Ureter (tissue), 1 donor: ENCODE results near the gene SLC2A4RG. TPM values are rescaled to one million over a fixed set of nuclear protein-coding genes. Genes with fewer than 3 reads are reported as not detected.
"Not testable (repeated sequence)": the region's sequence is repeated elsewhere in the genome, so short reads cannot be mapped to it uniquely, and the experiment has no call there.

ENCODE experiments used
- DNase-seq: peaks from one replicate; pipeline ENCODE4 v3.0.0-alpha.2; 2020; ENCODE audit warnings: low spot score
- total RNA-seq: library from RNA; stranded (reverse); gene quantifications from one replicate; pipeline ENCODE4 v1.2.4, GENCODE V29; 2023
- donor health status: DM: yes; HTN: yes; CAD: no.

SLC2A4RG gene
- total RNA-seq, 1 donor from 2014 or later = 93.6 TPM

GRCh38 chr20:63775096-63775978, 35.8 kb downstream of the SLC2A4RG start:
- DNase-seq = no peak

GRCh38 chr20:63776875-63777274, 37.3 kb downstream of the SLC2A4RG start:
- DNase-seq = not testable (repeated sequence)

DNA sequence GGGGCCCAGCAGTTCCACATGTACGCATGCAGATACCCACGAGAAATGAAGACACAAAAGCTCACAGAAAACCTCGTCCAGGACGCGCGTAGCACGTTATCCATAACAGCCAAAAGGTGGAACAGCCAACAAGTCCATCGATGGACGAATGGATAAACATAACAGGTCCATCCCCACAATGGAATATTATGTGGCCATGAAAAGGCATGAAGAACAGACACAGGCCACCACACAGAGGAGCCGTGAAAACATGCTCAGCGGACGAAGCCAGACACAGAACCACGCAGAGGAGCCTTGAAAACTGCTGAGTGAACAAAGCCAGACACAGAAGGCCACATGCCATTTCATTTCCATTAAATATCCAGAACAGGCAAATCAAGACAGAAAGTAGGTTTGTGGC, 38.0 kb downstream of the SLC2A4RG start:
- DNase-seq = no peak

- DNase-seq = no peak
Observed at GRCh38 chr20:63778034-63778752, 38.6 kb downstream of the SLC2A4RG start.

DNA sequence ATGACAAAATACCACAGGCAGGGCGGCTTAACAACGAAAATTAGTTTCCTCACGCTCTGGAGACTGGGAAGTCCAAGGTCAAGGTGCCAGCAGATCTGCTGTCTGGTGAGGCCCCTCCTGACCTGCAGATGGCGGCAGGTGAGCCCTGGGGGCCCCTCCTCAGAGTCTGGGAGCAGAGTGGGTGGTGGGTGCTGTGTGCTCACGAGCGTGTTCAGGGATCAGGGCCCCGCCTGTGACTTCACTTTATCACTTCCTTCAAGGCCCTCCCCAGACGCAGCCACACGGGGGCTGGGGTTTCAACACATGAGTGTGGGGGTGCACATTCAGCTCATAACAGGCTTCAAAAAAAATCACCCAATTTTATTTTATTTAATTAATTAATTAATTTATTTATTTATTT, 39.3 kb downstream of the SLC2A4RG start:
- no peak for DNase-seq

GRCh38 chr20:63781181-63781580, 41.6 kb downstream of the SLC2A4RG start:
- no peak for DNase-seq

DNA sequence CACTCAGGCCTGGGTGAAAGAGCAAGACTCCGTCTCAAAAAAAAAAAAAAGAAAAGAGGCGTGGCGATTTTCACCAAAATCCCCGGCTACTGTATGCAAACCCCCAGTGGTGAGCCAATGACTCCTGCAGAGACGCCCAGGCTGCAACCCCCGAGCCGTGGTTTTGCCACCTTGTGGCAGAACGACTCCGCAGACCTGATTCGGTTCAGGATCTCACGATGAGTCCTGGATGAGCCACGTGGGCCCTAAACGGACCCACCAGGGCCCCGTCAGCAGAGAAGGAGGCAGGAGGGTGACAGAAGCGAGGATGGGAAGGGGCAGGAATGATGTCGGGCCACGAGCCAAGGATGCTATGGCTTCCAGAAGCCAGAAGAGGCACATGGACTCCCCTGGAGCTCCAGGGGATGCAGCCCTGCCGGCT, 42.5 kb downstream of the SLC2A4RG start:
- no peak for DNase-seq

- DNase-seq = no peak
Observed at GRCh38 chr20:63782521-63782971, 43.0 kb downstream of the SLC2A4RG start.

DNA sequence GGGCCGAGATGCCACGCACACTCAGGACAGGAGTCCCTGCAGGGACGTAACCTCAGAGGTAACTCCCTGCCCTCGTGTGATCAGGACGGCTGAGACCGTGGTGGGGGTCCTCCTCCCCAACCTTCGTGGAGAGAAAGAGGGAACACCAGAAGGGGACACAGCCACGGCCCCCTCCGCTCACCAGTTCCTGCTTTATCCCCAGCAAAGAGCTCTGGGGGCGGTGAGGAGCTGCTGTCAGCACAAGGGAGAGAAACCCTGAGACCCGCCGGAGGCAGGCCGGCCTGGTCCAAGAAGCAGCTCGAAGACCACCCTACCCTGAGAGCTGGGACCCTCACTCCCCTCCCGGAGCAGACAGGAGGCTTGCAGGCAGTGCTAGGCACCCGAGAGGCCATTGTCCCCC, 44.4 kb downstream of the SLC2A4RG start:
- DNase-seq = no peak

DNA sequence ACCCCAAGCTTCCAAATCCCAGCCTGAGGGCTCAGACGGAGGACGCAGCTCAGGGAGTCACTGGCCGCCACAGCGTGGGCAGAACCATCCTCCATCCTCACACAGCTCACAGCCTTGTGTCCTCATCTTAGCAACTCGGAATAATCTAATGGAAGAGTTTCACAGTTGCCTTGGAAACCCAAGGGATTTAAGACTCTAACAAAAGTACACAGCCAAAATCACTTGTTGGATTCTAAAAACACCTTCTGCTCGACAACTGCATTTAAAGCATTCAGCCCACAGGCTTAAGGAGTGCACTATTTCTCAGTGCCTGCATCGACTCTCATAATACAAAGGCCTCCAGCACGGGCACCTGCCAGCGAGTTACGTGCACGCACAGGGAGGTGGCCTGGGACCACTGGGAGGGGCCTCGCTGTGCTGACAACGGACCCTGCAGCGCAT, 46.1 kb downstream of the SLC2A4RG start:
- no peak for DNase-seq

DNA sequence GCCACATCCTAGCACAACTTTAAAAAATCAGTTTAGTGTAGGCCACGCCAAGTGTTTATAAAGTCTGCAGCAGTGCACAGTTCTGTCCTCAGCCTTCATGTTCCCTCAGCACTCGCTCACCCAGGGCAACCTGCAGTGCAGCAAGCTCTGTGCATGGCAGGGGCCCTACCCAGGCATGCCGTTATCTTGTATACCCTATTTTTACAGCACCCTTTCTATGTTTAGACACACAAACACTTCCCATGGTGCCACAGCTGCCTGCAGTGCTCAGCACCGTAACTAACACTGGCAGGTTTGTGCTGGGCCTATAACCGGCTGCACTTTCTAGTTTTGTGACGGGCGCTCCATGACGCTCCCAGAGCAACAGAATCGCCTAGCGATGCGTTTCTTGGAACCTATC, 47.7 kb downstream of the SLC2A4RG start:
- no peak for DNase-seq

DNA sequence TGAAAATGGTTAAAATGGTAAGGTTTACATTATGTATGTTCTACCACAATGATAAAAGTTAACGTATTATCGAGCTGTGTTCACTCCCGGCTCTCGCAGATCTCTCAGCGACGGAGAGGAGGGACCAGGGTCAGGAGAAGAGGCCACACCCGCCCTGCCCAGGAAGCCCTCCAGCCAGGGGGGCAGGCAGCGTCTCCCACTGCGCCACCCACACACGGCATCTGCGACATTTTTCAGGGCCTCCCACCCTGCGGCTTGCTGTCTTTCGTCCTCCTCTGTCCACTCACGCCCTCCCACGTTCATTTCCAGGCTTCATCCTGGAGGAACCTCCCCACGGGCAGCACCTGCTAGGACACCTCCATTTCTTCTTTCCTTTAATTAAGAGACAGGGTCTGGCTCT, 48.2 kb downstream of the SLC2A4RG start:
- DNase-seq = no peak

GRCh38 chr20:63789836-63790571, 50.4 kb downstream of the SLC2A4RG start:
- no peak for DNase-seq

- DNase-seq = no peak
Observed at GRCh38 chr20:63790572-63791168, 51.1 kb downstream of the SLC2A4RG start.

DNA sequence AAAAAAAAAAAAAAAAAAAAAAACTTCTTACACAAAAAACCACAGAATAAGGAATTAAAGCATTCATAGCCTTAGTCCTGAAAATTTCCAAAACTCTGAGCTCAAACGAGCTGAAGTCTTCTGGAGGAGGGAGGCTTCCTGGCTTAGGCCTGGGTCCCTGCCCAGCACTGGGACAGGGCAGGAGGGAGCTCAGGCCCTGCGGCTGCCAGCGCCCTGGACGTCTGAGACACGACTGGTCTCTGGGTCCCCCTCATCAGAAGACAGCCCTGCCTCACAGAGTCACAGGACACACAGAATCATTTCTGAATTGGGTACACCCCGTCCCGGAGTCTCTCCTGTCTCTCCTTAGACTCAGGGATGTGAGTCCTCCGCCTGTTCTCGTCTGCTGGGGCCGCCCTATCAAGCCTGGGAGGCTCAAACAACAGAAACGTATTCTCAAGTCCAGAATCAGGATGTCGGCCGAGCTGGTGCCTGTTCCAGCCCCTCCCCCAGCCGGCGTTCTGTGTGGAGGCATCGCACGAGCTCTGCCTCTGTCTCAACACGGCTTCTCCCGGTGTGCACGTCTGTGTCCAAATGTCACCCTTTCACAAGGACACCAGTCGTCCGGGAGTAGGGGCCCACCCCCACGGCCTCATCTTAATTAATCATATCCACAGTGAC, 52.1 kb downstream of the SLC2A4RG start:
- no peak for DNase-seq

- DNase-seq = no peak
Observed at GRCh38 chr20:63792866-63793265, 53.3 kb downstream of the SLC2A4RG start.

Other genes starting within 250 kb of the SLC2A4RG start
- gene EEF1A2, start 240.7 kb upstream of the SLC2A4RG start, total RNA-seq = 20.2 TPM
- 507 TPM for gene PPDPF, start 219.0 kb upstream of the SLC2A4RG start, total RNA-seq
- gene PTK6, start 202.4 kb upstream of the SLC2A4RG start, total RNA-seq = 55.1 TPM
- gene SRMS, start 192.0 kb upstream of the SLC2A4RG start, total RNA-seq = 0.26 TPM
- gene FNDC11, start 185.6 kb upstream of the SLC2A4RG start, total RNA-seq = 1.6 TPM
- gene HELZ2, start 165.5 kb upstream of the SLC2A4RG start, total RNA-seq = 35.6 TPM
- 13.3 TPM for gene GMEB2, start 112.7 kb upstream of the SLC2A4RG start, total RNA-seq
- gene STMN3, start 86.4 kb upstream of the SLC2A4RG start, total RNA-seq = 16.5 TPM
- gene RTEL1, start 81.5 kb upstream of the SLC2A4RG start, total RNA-seq = 45.9 TPM
- 19.8 TPM for gene TNFRSF6B, start 43.1 kb upstream of the SLC2A4RG start, total RNA-seq
- gene ARFRP1, start 31.8 kb upstream of the SLC2A4RG start, total RNA-seq = 69.8 TPM
- 29.4 TPM for gene ZGPAT, start 31.7 kb upstream of the SLC2A4RG start, total RNA-seq
- 7.3 TPM for gene LIME1, start 3.1 kb upstream of the SLC2A4RG start, total RNA-seq
- gene ZBTB46, start 91.5 kb downstream of the SLC2A4RG start, total RNA-seq = 10.2 TPM
- not detected for gene ABHD16B, start 121.7 kb downstream of the SLC2A4RG start, total RNA-seq
- gene TPD52L2, start 125.5 kb downstream of the SLC2A4RG start, total RNA-seq = 85.4 TPM
- 52.4 TPM for gene DNAJC5, start 155.3 kb downstream of the SLC2A4RG start, total RNA-seq
- gene UCKL1, start 216.6 kb downstream of the SLC2A4RG start, total RNA-seq = 47.6 TPM
- gene ZNF512B, start 230.2 kb downstream of the SLC2A4RG start, total RNA-seq = 31.2 TPM
- gene SAMD10, start 239.9 kb downstream of the SLC2A4RG start, total RNA-seq = 17.4 TPM
- 75.0 TPM for gene PRPF6, start 241.4 kb downstream of the SLC2A4RG start, total RNA-seq